Neural progenitor cell (in vitro differentiated cells): ENCODE data around the gene DLL4. TPM values are rescaled to one million over a fixed set of nuclear protein-coding genes. Genes with fewer than 3 reads are reported as not detected.

Source experiments
- DNase-seq: peaks from one replicate; pipeline ENCODE4 v3.0.0-alpha.2; 2016; ENCODE audit warnings: low spot score
- H2AFZ ChIP-seq: fragments of 200-600 bp; sonication (generic); replicated peaks from 2 replicates; pipeline ENCODE4 v1.6.1; 2016; ENCODE audit warnings: antibody characterized with exemption
- H3F3A ChIP-seq: fragments of 200-600 bp; sonication (generic); 2 replicates; pipeline ENCODE4 v1.6.1; 2016; ENCODE audit warnings: antibody characterized with exemption, low read depth
- H3K27ac ChIP-seq: fragments of 200-600 bp; sonication (generic); 2 replicates; pipeline ENCODE4 v1.5.1; 2016; ENCODE audit warnings: mild to moderate bottlenecking
- H3K27me3 ChIP-seq: fragments of 200-600 bp; sonication (generic); 2 replicates; pipeline ENCODE4 v1.6.1; 2016; ENCODE audit warnings: mild to moderate bottlenecking, moderate library complexity
- H3K36me3 ChIP-seq: fragments of 200-600 bp; sonication (generic); 2 replicates; pipeline ENCODE4 v1.5.1; 2016
- H3K4me1 ChIP-seq: fragments of 200-600 bp; sonication (generic); 2 replicates; pipeline ENCODE4 v1.6.1; 2016; ENCODE audit warnings: mixed run types
- H3K4me2 ChIP-seq: fragments of 200-600 bp; sonication (generic); 2 replicates; pipeline ENCODE4 v1.6.1; 2016
- H3K4me3 ChIP-seq: fragments of 200-600 bp; sonication (generic); 2 replicates; pipeline ENCODE4 v1.5.1; 2016
- H3K79me2 ChIP-seq: fragments of 200-600 bp; sonication (generic); 2 replicates; pipeline ENCODE4 v1.6.1; 2016; ENCODE audit warnings: low read depth
- H3K9ac ChIP-seq: fragments of 200-600 bp; sonication (generic); 2 replicates; pipeline ENCODE4 v1.6.1; 2016
- H3K9me3 ChIP-seq: fragments of 200-600 bp; sonication (generic); 2 replicates; pipeline ENCODE4 v1.5.1; 2016; ENCODE audit warnings: low read depth
- H4K20me1 ChIP-seq: fragments of 200-600 bp; sonication (generic); 2 replicates; pipeline ENCODE4 v1.6.1; 2016; ENCODE audit warnings: low read depth
- H3K27ac Mint-ChIP-seq: 3 replicates; pipeline ENCODE4 v1.8.0; 2021; ENCODE audit warnings: mixed read lengths
- H3K27me3 Mint-ChIP-seq: 2 replicates; pipeline ENCODE4 v1.8.0; 2022; ENCODE audit warnings: low read depth, mild to moderate bottlenecking, inconsistent platforms, moderate library complexity, mixed read lengths; ENCODE audit not compliant: insufficient read depth
- H3K36me3 Mint-ChIP-seq: 3 replicates; pipeline ENCODE4 v1.8.0; 2021; ENCODE audit warnings: mixed read lengths
- H3K4me1 Mint-ChIP-seq: 3 replicates; pipeline ENCODE4 v1.8.0; 2021; ENCODE audit warnings: mixed read lengths
- H3K4me3 Mint-ChIP-seq: 3 replicates; pipeline ENCODE4 v1.8.0; 2021; ENCODE audit warnings: mild to moderate bottlenecking, moderate library complexity, mixed read lengths
- H3K9me3 Mint-ChIP-seq: 3 replicates; pipeline ENCODE4 v1.8.0; 2020; ENCODE audit warnings: mixed read lengths
- EZH2 ChIP-seq: fragments of 200-600 bp; sonication (generic); IDR thresholded peaks from 2 replicates; pipeline ENCODE4 v1.6.1; 2017; ENCODE audit warnings: antibody characterized with exemption, mild to moderate bottlenecking, moderate library complexity
- EZH2phosphoT487 ChIP-seq: fragments of 200-600 bp; sonication (generic); IDR thresholded peaks from 2 replicates; pipeline ENCODE4 v1.6.1; 2017; ENCODE audit warnings: antibody characterized with exemption
- total RNA-seq: library from RNA; depleted of rRNA; stranded (reverse); fragments of >200 nt; gene quantifications from 2 replicates; pipeline ENCODE4 v1.2.3, GENCODE V29; 2015; ENCODE audit warnings: low replicate concordance
- TF ChIP-seq, protein P1 (sequence below): fragments of 200-600 bp; sonication (generic); IDR thresholded peaks from 2 replicates; pipeline ENCODE4 v1.5.1; 2017; ENCODE audit warnings: antibody characterized with exemption, mild to moderate bottlenecking

The DLL4 gene
- total RNA-seq, 1 donor from 2014 or later: not detected

DNA sequence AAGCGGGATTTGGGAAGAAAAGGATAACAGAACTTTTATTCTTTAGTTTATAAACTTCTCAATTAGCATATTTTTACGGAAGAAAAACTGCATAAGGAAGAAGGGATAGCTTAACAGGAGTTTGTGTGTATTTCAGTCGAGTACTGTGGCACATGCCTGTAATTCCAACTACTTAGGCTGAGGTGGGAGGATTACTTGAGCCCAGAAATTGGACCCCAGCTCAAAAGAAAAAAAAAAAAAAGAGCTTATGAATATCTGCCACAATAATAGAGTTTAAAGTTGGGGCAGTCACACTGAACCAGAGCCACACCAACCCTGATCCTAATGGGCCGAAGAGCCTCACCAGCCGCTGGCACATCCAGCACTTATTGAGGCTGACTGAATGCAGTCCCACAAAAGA lies 55.3 kb downstream of the DLL4 start:
- H2AFZ ChIP-seq: no peak overlapping the region
- no peak overlapping the region for H3K27ac ChIP-seq
- no peaks in the 10 kb centered on the region for H3K27me3 ChIP-seq
- H3K27me3 Mint-ChIP-seq: peaks cover 2% of the 10 kb centered on the region
- no peak overlapping the region for H3K4me3 ChIP-seq
- H3K27ac Mint-ChIP-seq: no peak overlapping the region
- H3K9me3 Mint-ChIP-seq: no peaks in the 10 kb centered on the region
- H4K20me1 ChIP-seq: no peaks in the 10 kb centered on the region
- no peak overlapping the region for H3K4me3 Mint-ChIP-seq
- no peaks in the 10 kb centered on the region for H3K4me1 ChIP-seq
- TF ChIP-seq EZH2phosphoT487 (no peak), EZH2 (no peak)
- TF ChIP-seq, protein P1, sequence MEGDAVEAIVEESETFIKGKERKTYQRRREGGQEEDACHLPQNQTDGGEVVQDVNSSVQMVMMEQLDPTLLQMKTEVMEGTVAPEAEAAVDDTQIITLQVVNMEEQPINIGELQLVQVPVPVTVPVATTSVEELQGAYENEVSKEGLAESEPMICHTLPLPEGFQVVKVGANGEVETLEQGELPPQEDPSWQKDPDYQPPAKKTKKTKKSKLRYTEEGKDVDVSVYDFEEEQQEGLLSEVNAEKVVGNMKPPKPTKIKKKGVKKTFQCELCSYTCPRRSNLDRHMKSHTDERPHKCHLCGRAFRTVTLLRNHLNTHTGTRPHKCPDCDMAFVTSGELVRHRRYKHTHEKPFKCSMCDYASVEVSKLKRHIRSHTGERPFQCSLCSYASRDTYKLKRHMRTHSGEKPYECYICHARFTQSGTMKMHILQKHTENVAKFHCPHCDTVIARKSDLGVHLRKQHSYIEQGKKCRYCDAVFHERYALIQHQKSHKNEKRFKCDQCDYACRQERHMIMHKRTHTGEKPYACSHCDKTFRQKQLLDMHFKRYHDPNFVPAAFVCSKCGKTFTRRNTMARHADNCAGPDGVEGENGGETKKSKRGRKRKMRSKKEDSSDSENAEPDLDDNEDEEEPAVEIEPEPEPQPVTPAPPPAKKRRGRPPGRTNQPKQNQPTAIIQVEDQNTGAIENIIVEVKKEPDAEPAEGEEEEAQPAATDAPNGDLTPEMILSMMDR: no peak
- H3F3A ChIP-seq: no peaks in the 10 kb centered on the region
- no peaks in the 10 kb centered on the region for H3K4me1 Mint-ChIP-seq
- no peaks in the 10 kb centered on the region for H3K9me3 ChIP-seq
- peaks cover 5% of the 10 kb centered on the region for H3K36me3 ChIP-seq
- H3K36me3 Mint-ChIP-seq: peaks cover 37% of the 10 kb centered on the region
- H3K4me2 ChIP-seq: no peak overlapping the region
- no peak for DNase-seq
- no peaks in the 10 kb centered on the region for H3K79me2 ChIP-seq
- H3K9ac ChIP-seq: no peak overlapping the region

GRCh38 chr15:40984964-40985363 lies 55.8 kb downstream of the DLL4 start:
- Histone ChIP-seq H3F3A (no peaks in the 10 kb centered on the region), H2AFZ (no peak overlapping the region), H4K20me1 (no peaks in the 10 kb centered on the region), H3K79me2 (no peaks in the 10 kb centered on the region), H3K9me3 (no peaks in the 10 kb centered on the region), H3K36me3 (peaks cover 5% of the 10 kb centered on the region), H3K27ac (no peak overlapping the region), H3K9ac (no peak overlapping the region), H3K4me1 (no peaks in the 10 kb centered on the region), H3K4me3 (no peak overlapping the region), H3K27me3 (no peaks in the 10 kb centered on the region), H3K4me2 (no peak overlapping the region)
- Mint-ChIP-seq H3K27ac (no peak overlapping the region), H3K9me3 (no peaks in the 10 kb centered on the region), H3K4me1 (no peaks in the 10 kb centered on the region), H3K4me3 (no peak overlapping the region), H3K27me3 (peaks cover 2% of the 10 kb centered on the region), H3K36me3 (peaks cover 41% of the 10 kb centered on the region)
- TF ChIP-seq EZH2: no peak
- TF ChIP-seq, protein P1: no peak
- no peak for TF ChIP-seq EZH2phosphoT487
- DNase-seq: no peak

GRCh38 chr15:40985541-40986330 lies 56.6 kb downstream of the DLL4 start:
- Histone ChIP-seq H3K4me3 (no peak overlapping the region), H3K79me2 (no peaks in the 10 kb centered on the region), H3K4me2 (no peak overlapping the region), H3K36me3 (peaks cover 5% of the 10 kb centered on the region), H3K27me3 (no peaks in the 10 kb centered on the region), H3K4me1 (no peaks in the 10 kb centered on the region), H4K20me1 (no peaks in the 10 kb centered on the region), H3K27ac (no peak overlapping the region), H3K9ac (no peak overlapping the region), H3F3A (no peaks in the 10 kb centered on the region), H2AFZ (no peak overlapping the region), H3K9me3 (no peaks in the 10 kb centered on the region)
- DNase-seq: no peak
- H3K27ac Mint-ChIP-seq: no peak overlapping the region
- TF ChIP-seq, protein P1: no peak
- no peak for TF ChIP-seq EZH2phosphoT487
- no peak for TF ChIP-seq EZH2
- no peaks in the 10 kb centered on the region for H3K27me3 Mint-ChIP-seq
- H3K9me3 Mint-ChIP-seq: no peaks in the 10 kb centered on the region
- no peaks in the 10 kb centered on the region for H3K4me1 Mint-ChIP-seq
- no peak overlapping the region for H3K4me3 Mint-ChIP-seq
- peaks cover 44% of the 10 kb centered on the region for H3K36me3 Mint-ChIP-seq
